IMR-90 (cell line): ENCODE measurements around the gene CEP57L1.

Source experiments
- CHD1 ChIP-seq: IDR thresholded peaks from 2 replicates; pipeline ENCODE4 v1.6.1; 2012; ENCODE audit warnings: low read depth, low read length, improper control_type of control experiment
- MAFK ChIP-seq: IDR thresholded peaks from 2 replicates; pipeline ENCODE4 v1.6.1; 2012; ENCODE audit warnings: low read depth, low read length, improper control_type of control experiment
- MAZ ChIP-seq: IDR thresholded peaks from 2 replicates; pipeline ENCODE4 v1.6.1; 2012; ENCODE audit warnings: low read depth, mild to moderate bottlenecking, low read length, improper control_type of control experiment, moderate library complexity, borderline replicate concordance
- POLR2A ChIP-seq: IDR thresholded peaks from 2 replicates; pipeline ENCODE4 v1.6.1; 2012; ENCODE audit warnings: mild to moderate bottlenecking, low read depth, low read length
- RFX5 ChIP-seq: IDR thresholded peaks from 2 replicates; pipeline ENCODE4 v1.8.0; 2012; ENCODE audit warnings: low read depth, mild to moderate bottlenecking, low read length, moderate library complexity
- TF ChIP-seq, protein P1 (sequence below): conservative IDR thresholded peaks from 2 replicates; pipeline ENCODE4 v1.5.1; 2012; ENCODE audit warnings: mild to moderate bottlenecking, low read depth, low read length, improper control_type of control experiment

GRCh38 chr6:109081026-109081425 lies 14.3 kb upstream of the CEP57L1 start:
- TF ChIP-seq, protein P1, sequence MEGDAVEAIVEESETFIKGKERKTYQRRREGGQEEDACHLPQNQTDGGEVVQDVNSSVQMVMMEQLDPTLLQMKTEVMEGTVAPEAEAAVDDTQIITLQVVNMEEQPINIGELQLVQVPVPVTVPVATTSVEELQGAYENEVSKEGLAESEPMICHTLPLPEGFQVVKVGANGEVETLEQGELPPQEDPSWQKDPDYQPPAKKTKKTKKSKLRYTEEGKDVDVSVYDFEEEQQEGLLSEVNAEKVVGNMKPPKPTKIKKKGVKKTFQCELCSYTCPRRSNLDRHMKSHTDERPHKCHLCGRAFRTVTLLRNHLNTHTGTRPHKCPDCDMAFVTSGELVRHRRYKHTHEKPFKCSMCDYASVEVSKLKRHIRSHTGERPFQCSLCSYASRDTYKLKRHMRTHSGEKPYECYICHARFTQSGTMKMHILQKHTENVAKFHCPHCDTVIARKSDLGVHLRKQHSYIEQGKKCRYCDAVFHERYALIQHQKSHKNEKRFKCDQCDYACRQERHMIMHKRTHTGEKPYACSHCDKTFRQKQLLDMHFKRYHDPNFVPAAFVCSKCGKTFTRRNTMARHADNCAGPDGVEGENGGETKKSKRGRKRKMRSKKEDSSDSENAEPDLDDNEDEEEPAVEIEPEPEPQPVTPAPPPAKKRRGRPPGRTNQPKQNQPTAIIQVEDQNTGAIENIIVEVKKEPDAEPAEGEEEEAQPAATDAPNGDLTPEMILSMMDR, result no peak
- TF ChIP-seq POLR2A (no peak), MAFK (no peak), MAZ (no peak), CHD1 (no peak), RFX5 (no peak)
